Measurements from ENCODE around the gene KRR1.
"Not testable (repeated sequence)": the region's sequence is repeated elsewhere in the genome, so short reads cannot be mapped to it uniquely, and the experiment has no call there.

GRCh38 chr12:75484450-75484849 lies 27.0 kb downstream of the KRR1 start:
- TF ChIP-seq GATA2 (CRISPR knock-in tag; IDR thresholded peaks at IDR 0.05); TCF12 (IDR thresholded peaks at IDR 0.05); ELF1 (IDR thresholded peaks at IDR 0.05); CTCF (IDR thresholded peaks at IDR 0.05): not testable (repeated sequence)

All from SK-N-SH (cell line).